GM21717 (cell line): Measurements from ENCODE around the gene TSPAN11.
"Not testable (repeated sequence)": the region's sequence is repeated elsewhere in the genome, so short reads cannot be mapped to it uniquely, and the experiment has no call there.

Source experiments
- ATAC-seq: cut with Tn5 transposase; IDR thresholded peaks from one replicate; pipeline ENCODE4 v1.9.1; 2021; ENCODE audit warnings: mild to moderate bottlenecking, moderate library complexity; ENCODE audit not compliant: unreplicated experiment

TSPAN11 gene

GRCh38 chr12:30999011-30999410, 72.5 kb downstream of the TSPAN11 start:
- no peak for ATAC-seq

DNA sequence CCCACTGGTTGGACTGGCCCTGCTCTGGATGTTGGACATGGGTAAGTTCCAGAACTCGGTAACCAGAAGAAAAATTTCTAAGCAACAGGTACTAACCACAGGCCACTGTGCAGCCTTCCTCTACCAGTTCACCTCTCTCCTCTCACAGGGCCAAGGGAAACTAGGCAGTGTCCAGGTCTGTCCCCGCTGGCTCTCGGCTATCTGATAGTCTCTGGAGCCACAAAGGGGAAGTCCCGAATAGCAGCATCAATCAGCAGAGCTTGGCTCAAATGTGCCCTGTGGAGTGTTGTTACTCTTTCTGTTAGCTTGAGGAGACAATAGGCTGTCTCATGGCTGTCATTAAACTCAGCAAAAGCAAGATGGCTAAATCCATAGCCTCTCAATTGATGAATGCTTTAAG, 73.2 kb downstream of the TSPAN11 start:
- no peak for ATAC-seq

DNA sequence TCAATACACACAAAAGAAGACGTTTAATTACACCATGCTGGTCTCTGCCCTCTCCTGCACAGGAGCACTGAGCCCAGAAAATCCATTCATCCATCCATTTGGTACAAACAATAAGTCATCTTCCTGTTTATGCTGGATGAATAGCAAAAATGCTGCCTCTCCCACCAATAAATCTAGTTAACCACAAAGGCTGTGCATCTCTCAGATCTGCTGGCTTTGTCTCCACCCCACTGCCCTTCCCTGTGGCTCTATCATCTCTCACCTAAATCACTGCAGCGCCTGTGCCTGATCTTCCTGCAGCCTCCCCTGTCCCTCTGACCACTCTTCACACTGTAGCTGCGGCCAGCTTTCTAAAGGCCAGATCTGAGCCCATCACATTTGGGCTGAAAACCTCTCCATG, 74.2 kb downstream of the TSPAN11 start:
- ATAC-seq: no peak

- ATAC-seq: no peak
Measured at GRCh38 chr12:31001581-31002360, 75.2 kb downstream of the TSPAN11 start.

GRCh38 chr12:31002361-31002725, 75.8 kb downstream of the TSPAN11 start:
- ATAC-seq: peak; percentile 49

DNA sequence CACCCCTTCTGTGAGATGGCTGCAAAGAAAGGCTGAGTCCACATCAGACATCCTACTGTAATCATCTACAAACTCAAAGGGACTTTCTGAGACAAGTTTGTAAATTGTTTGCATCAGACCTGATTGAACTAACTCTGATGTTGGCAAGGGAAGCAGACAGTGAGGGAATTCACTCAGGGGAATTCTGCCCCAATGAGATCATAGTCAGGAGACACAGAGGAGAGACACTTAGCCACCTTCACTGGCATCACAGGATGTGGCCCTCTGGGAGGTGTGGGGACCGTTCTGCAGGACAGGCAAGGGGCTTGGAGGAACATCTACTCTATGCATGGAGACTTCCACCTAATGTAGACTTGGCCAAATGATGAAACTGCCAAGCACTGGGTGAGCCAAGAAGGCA, 76.5 kb downstream of the TSPAN11 start:
- ATAC-seq: no peak

- ATAC-seq: no peak
Measured at GRCh38 chr12:31003861-31004640, 77.5 kb downstream of the TSPAN11 start.

- ATAC-seq: no peak
Measured at GRCh38 chr12:31004666-31005065, 78.1 kb downstream of the TSPAN11 start.

GRCh38 chr12:31005256-31005943, 78.9 kb downstream of the TSPAN11 start:
- ATAC-seq: no peak

DNA sequence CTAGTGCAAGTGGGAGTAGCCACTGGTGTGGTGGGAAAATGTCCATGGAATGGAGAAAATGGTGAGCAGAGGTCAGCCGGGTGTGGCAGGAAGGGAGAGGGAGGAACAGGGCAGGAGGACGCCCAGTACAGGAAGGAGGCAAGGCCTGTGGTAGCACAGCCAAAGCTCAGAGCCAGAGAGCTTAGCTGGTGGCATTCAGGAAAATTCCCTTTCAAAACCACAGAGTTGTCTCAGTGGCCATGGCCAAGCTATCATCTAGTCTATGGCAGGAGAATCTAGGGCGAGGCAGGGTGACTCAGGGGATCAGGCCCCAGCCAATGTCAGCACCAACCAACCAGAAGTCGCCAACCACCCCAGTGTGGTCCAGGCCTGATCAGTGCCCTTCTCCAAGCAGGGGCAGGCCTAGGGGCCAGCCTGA, 79.4 kb downstream of the TSPAN11 start:
- ATAC-seq: no peak

DNA sequence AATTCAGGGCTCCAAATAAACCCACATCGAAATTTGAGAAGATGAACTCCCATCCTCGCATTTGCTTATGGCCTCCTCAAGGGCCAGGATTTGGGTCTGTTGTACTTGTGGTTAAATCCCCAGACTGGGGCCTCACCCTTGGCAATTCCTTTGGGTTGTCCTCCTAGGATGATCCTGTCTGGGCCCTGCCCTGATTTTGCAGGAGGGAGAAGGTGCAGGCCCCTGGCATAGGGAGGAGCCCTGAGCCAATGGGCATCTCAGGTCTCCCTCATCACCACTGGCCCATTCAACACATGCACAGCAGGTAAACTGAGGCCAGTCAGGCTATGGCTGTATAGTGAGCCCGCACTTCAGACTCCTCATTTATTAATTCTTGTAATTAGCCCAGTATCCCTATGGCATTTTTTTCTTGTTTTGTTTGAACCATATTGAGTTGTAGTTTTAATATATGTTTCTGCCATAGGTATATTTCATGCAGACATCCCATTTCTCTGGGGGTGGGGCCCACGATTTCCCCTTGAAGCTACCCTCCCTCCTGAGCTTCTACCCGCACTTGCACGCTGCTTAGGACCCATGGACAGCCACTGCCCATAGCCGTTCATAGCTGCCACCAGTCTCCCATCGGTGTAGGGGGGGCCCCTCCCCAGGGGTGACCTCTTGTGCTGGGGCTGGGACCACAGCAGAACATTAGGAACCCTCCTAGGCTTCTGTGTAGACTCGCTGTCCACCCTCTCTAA, 80.0 kb downstream of the TSPAN11 start:
- no peak for ATAC-seq

- ATAC-seq: no peak
Measured at GRCh38 chr12:31007153-31007495, 80.6 kb downstream of the TSPAN11 start.

GRCh38 chr12:31007636-31008175, 81.2 kb downstream of the TSPAN11 start:
- ATAC-seq: no peak

GRCh38 chr12:31008241-31008761, 81.8 kb downstream of the TSPAN11 start:
- ATAC-seq: no peak

GRCh38 chr12:31008961-31009840, 82.7 kb downstream of the TSPAN11 start:
- ATAC-seq: no peak

- ATAC-seq: no peak
Measured at GRCh38 chr12:31009976-31010375, 83.4 kb downstream of the TSPAN11 start.

- no peak for ATAC-seq
Measured at GRCh38 chr12:31011336-31011735, 84.8 kb downstream of the TSPAN11 start.

GRCh38 chr12:31011746-31012566, 85.4 kb downstream of the TSPAN11 start:
- ATAC-seq: no peak

GRCh38 chr12:31012567-31012891, 86.0 kb downstream of the TSPAN11 start:
- not testable (repeated sequence) for ATAC-seq
